NK-92 (cell line): ENCODE data around the gene SLC12A4.
A peak's percentile ranks its signal among the peaks of the same experiment; 100 is the strongest.
"Not testable (repeated sequence)": the region's sequence is repeated elsewhere in the genome, so short reads cannot be mapped to it uniquely, and the experiment has no call there.

ENCODE experiments used
- DNase-seq: peaks from one replicate; lab custom pipeline; 2025; ENCODE audit not compliant: unreplicated experiment; lab: John Stamatoyannopoulos, UW

The SLC12A4 gene

GRCh38 chr16:67942510-67943255, 25.8 kb downstream of the SLC12A4 start:
- no peak for DNase-seq

DNA sequence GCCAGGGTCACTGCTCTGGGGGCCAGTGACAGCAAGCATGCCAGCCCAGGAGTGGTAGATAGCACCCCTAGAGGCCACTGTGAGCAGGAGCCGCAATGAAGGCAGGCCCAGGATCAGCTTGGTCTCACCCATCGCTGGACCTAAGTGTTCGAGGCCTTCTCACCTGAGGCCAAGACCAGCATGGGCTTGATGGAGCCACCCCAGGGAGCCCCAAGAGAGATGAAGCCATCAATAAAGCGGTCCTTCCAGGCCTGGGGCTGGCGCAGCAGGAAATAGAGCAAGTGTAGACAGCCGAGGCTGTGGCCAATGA, 26.3 kb downstream of the SLC12A4 start:
- no peak for DNase-seq

DNA sequence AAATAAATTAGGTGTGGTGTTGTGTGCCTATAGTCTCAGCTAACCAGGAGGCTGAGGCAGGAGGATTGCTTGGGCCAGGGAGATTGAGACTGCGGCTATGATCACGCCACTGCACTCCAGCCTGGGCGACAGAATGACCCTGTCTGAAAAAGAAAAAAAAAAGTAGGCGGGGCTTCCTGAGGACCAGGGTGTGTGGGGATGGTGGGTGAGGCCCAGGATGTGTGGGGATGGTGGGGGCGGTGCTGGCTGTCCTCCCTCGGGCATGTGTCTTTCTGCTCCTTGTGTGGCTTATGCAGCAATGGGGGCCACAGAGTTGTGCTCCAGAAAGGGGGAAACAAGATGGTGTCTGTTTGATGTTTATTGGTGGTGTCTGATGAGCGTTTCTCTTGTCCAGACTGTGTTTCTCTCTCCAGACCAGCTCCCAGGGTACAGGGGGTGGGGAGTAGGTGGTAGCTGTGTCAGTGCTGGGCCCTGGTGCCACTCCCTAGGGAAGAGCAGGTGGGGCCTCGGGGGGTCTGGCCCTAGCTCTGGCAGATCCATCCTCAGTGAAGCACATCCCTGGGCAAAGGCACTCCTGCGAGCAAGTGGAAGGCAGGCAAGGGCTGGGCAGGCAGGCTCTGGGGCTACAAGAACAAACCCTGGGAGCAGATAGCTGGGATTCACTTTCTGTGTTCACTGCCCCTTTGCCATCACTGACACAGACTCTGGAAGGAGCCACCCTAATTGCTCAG, 26.8 kb downstream of the SLC12A4 start:
- DNase-seq = no peak

DNA sequence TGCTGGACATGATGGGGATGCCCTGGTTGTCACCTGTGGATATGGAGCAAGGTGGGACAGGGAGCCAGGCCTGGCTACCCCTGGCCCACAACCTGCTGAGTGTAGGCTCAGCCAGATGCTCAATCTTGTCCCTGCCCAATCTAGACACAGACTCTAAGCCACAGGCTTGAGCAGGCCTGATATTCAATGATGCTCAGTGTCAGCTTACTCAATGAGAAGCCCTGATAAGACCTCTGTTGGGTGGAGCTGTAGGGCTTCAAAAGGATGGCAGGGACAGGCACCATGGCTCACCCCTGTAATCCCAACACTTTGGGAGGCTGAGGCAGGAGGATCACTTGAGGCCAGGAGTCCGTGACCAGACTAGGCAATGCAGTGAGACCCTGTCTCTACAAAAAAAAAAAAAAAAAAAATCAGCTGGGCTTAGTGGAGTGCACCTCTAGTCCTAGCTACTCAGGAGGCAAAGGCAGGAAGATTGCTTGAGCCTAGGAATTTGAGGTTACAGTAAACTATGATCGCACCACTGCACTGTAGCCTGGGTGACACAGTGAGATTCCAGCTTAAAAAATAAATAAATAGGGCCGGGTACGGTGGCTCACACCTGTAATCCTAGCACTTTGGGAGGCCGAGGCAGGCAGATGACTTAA, 27.9 kb downstream of the SLC12A4 start:
- DNase-seq = no peak

DNA sequence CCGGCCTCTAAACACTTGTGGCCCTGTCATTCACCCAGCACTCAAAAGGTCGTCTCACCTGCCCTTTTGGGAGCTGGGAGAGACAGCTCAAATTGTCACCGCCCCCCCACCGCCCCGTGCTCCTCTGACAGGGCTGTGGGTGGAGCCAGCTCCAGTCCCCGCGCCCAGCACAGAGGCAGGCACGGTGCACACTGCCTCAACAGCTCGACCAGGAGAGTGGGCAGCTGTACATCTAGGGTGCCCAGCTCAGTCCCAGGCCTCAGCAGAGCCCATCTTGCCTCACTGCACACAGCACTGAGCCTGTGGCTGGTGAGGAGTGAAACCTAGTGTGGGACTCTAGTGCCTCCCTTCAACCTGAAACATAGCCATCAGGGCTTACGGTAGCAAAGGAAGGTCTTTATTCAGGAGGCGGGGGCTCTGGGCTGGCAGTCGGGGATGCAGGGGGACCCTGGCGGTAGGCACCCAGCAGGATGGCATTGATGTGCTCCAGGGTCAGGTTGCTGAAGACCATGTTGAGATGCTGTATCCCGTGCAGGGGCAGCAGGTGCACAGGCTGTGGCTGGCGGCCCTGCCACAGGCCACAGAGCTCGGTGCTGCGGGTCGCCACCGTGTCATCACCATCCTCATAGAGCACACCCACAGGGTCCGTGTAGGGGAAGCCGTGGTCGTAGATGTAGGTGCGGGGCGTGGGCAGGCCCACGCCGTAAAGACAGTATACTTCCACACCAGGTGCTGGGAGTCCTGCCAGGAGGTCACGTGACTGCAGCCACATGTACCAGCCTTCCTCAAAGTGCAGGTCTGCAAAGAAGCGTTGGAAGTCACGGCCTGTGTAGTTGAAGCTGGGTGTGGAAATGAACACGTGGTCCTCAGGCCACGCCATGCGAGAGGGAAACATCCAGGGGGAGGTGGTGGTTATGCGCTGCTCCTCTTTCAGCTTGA, 28.7 kb downstream of the SLC12A4 start:
- DNase-seq = no peak

- not testable (repeated sequence) for DNase-seq
These were observed 30.7 kb downstream of the SLC12A4 start for GRCh38 chr16:67937713-67938112.

DNA sequence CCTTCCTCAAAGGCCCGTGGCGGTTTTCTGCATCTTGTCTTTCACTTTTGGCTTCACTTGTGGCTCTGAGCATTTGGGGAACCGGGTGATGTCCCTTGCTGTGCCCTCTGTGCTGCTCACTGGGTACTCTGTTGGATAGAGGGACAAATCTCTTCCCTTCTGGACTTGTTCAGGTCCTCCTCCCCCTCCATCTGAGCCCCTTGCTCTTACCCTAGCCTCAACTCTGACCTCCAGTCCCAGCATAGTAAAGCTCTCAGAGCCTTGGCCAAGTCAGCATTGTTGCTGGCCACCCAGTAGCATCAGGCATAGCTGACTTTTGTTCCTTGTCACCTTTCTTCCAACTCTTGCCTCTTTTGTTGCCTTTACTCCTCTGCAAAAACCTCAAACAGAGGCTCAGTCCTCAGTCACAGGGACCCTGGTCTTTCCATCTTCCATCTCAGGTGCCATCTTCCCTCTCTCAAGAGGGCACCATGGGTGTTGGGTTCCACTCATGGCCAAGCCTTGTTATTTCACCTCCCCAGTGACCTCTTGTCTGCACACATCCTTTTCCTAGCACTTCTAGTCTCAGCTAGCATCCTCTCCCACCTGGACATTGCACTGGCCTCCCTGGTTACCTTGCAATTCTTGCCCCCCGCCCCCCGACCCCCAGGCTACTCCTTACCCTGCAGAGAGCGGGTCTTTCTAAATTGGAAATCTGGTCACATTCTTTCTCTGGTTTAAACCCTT, 31.4 kb downstream of the SLC12A4 start:
- DNase-seq = no peak

- peak; percentile 11 for DNase-seq
These were observed 32.1 kb downstream of the SLC12A4 start, which contains the start of gene PSMB10 for GRCh38 chr16:67936124-67936879. PSMB10 (minus strand) TSS chr16:67936850; CDS start chr16:67936749, 101 bp downstream.

- DNase-seq = peak; percentile 49
These were observed 32.9 kb downstream of the SLC12A4 start for GRCh38 chr16:67935402-67936123.

- DNase-seq = no peak
These were observed 33.4 kb downstream of the SLC12A4 start for GRCh38 chr16:67935101-67935401.

DNA sequence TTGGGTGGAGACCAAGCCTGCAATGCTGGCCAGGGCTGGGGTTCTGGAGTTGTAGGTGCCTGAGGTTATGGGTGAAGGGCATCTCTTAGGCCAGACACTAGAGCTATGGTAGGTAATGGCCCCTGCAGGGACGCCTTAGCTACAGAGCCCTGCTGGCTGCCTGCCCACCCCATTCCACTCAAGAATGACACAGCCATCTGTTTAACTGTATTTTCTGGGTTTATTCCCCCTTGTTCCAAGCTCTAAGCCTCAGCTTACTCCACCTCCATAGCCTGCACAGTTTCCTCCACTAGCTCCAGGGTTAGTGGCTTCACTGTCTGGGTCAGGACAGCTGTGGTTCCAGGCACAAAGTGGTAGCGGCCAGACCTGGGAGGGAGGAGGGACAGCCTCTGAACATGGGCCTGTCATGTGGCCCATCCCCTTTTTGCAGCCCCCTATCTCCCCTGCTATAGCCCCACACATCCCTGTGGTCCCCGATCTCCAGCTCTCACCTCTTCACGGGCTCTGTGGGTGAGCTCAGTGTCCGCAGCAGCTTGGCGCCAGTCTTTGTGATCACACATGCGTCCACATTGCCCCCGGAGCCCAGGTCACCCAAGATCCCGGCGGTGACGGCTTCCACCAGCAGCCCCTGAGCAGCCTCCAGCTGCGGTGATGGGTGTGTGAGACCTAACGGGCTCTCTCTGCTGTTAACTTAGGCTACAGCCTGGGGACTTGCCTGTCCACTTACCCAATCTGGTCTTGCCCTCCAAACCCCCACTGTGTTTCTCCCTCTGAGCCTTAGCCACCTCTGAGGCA, 33.9 kb downstream of the SLC12A4 start:
- DNase-seq = no peak

GRCh38 chr16:67933805-67934204, 34.6 kb downstream of the SLC12A4 start:
- DNase-seq = no peak

GRCh38 chr16:67932462-67932840, 36.0 kb downstream of the SLC12A4 start:
- no peak for DNase-seq

- no peak for DNase-seq
These were observed 36.5 kb downstream of the SLC12A4 start, which contains the start of gene CTRL for GRCh38 chr16:67931712-67932461. CTRL (minus strand) TSS chr16:67931862; CDS start chr16:67931852, 10 bp downstream.

DNA sequence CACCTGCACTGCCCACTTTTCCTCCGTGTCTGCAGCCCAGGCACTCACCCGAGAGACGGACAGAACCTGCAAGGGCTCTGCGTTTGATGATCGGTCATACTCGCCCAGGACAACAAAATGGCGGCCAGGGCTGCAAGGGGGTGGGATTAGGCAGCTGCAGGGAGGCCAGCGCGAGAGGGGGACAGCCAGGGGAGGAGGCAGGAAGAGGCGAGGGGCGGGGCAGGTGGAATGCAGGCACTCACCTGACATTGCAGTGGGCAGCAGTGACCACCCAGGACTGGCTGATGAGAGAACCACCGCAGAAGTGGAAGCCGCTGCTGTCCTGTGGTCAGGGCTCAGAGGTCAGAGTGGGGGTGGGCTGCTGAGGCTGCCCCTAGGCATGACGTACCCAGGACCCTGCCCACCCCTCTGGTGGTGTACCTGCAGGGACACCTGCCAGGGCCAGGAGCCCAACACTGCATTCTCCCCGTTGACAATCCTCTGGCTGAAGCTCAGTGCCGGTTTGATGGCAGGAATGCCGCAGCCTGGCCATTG, 37.7 kb downstream of the SLC12A4 start:
- no peak for DNase-seq

DNA sequence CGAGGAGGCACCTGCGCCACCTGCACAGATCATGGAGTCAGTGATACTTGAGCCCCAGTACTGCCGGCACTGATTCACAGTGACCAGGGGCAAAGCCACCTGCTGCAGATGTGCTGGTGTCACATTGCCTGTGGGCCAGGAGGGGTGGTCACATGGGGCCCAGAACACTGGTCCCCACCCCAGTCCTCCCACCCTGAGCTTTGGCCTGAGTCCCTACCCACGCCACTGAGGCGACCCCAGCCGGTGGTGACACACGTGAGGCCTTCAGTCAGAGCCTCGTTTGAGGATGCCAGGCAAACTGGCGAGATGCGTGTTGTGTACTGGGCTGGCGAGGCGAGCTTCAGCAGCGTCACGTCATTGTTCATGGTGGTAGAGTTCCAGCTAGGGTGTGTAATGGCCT, 38.2 kb downstream of the SLC12A4 start:
- DNase-seq = no peak
